HG02623 (cell line): ENCODE results near the gene KIAA0825.
"Not testable (repeated sequence)": the region's sequence is repeated elsewhere in the genome, so short reads cannot be mapped to it uniquely, and the experiment has no call there.

Source experiments
- ATAC-seq: cut with Tn5 transposase; IDR thresholded peaks from one replicate; pipeline ENCODE4 v1.9.1; 2021; ENCODE audit warnings: moderate library complexity; ENCODE audit not compliant: unreplicated experiment

Gene KIAA0825

GRCh38 chr5:94199566-94199965 lies 418.8 kb downstream of the KIAA0825 start:
- no peak for ATAC-seq

- no peak for ATAC-seq
Measured at GRCh38 chr5:94197970-94198369, 420.4 kb downstream of the KIAA0825 start.

GRCh38 chr5:94196953-94197352 lies 421.5 kb downstream of the KIAA0825 start:
- ATAC-seq = no peak

- ATAC-seq = no peak
Measured at GRCh38 chr5:94192658-94193391, 425.6 kb downstream of the KIAA0825 start.

GRCh38 chr5:94191604-94192003 lies 426.8 kb downstream of the KIAA0825 start:
- ATAC-seq = no peak

- no peak for ATAC-seq
Measured at GRCh38 chr5:94188725-94189124, 429.7 kb downstream of the KIAA0825 start.

- no peak for ATAC-seq
Measured at GRCh38 chr5:94184870-94185269, 433.5 kb downstream of the KIAA0825 start.

- ATAC-seq = no peak
Measured at GRCh38 chr5:94181895-94182294, 436.5 kb downstream of the KIAA0825 start.

- no peak for ATAC-seq
Measured at GRCh38 chr5:94180761-94181160, 437.6 kb downstream of the KIAA0825 start.

GRCh38 chr5:94175912-94176311 lies 442.5 kb downstream of the KIAA0825 start:
- ATAC-seq = no peak

- no peak for ATAC-seq
Measured at GRCh38 chr5:94174748-94175411, 443.5 kb downstream of the KIAA0825 start.

- no peak for ATAC-seq
Measured at GRCh38 chr5:94173100-94173499, 445.3 kb downstream of the KIAA0825 start.

- not testable (repeated sequence) for ATAC-seq
Measured at GRCh38 chr5:94171070-94171469, 447.3 kb downstream of the KIAA0825 start.

GRCh38 chr5:94170158-94170557 lies 448.2 kb downstream of the KIAA0825 start:
- peak; percentile 50 for ATAC-seq

GRCh38 chr5:94168151-94168550 lies 450.3 kb downstream of the KIAA0825 start:
- ATAC-seq = no peak

- no peak for ATAC-seq
Measured at GRCh38 chr5:94161801-94162200, 456.6 kb downstream of the KIAA0825 start.

- no peak for ATAC-seq
Measured at GRCh38 chr5:94159144-94159543, 459.3 kb downstream of the KIAA0825 start.

- ATAC-seq = no peak
Measured at GRCh38 chr5:94157704-94158539, 460.5 kb downstream of the KIAA0825 start.

GRCh38 chr5:94154672-94155071 lies 463.7 kb downstream of the KIAA0825 start:
- ATAC-seq = no peak

- ATAC-seq = no peak
Measured at GRCh38 chr5:94153736-94154450, 464.5 kb downstream of the KIAA0825 start.

GRCh38 chr5:94143621-94144020 lies 474.8 kb downstream of the KIAA0825 start:
- ATAC-seq = not testable (repeated sequence)
